Progenitor cell of endocrine pancreas (in vitro differentiated cells): ENCODE measurements around the gene OSM. TPM values are rescaled to one million over a fixed set of nuclear protein-coding genes. Genes with fewer than 3 reads are reported as not detected.

ENCODE experiments used
- DNase-seq: peaks from one replicate; pipeline ENCODE4 v3.0.0; 2021; ENCODE audit warnings: low spot score; ENCODE audit not compliant: unreplicated experiment
- H3K27ac Mint-ChIP-seq: 2 replicates; pipeline ENCODE4 v1.8.0; 2021; ENCODE audit warnings: mild to moderate bottlenecking, moderate library complexity, mixed read lengths
- H3K27me3 Mint-ChIP-seq: 2 replicates; pipeline ENCODE4 v1.8.0; 2021; ENCODE audit warnings: mixed read lengths
- H3K36me3 Mint-ChIP-seq: 2 replicates; pipeline ENCODE4 v1.8.0; 2022; ENCODE audit warnings: mixed read lengths; ENCODE audit not compliant: insufficient read depth
- H3K4me1 Mint-ChIP-seq: 2 replicates; pipeline ENCODE4 v1.8.0; 2021; ENCODE audit warnings: low read depth, mixed read lengths
- H3K4me3 Mint-ChIP-seq: 2 replicates; pipeline ENCODE4 v1.8.0; 2021; ENCODE audit warnings: low read depth, mild to moderate bottlenecking, moderate library complexity, mixed read lengths
- H3K9me3 Mint-ChIP-seq: 2 replicates; pipeline ENCODE4 v1.8.0; 2021; ENCODE audit warnings: low read depth, mixed read lengths
- CTCF ChIP-seq: fragments of 200-600 bp; sonication (generic); IDR thresholded peaks from one replicate; pipeline ENCODE4 v1.5.0; 2021; ENCODE audit warnings: antibody characterized with exemption, mild to moderate bottlenecking; ENCODE audit not compliant: unreplicated experiment
- total RNA-seq: library from RNA; stranded (reverse); gene quantifications from 2 replicates; pipeline ENCODE4 v1.2.1, GENCODE V29; 2021

Gene OSM
- total RNA-seq, 1 donor from 2014 or later, result not detected

- Mint-ChIP-seq H3K9me3 (no peaks in the 10 kb centered on the region), H3K27me3 (peaks cover 5% of the 10 kb centered on the region), H3K4me1 (peaks cover 3% of the 10 kb centered on the region), H3K27ac (no peak overlapping the region), H3K4me3 (no peak overlapping the region), H3K36me3 (no peaks in the 10 kb centered on the region)
- no peak for DNase-seq
- no peak for TF ChIP-seq CTCF
Measured at GRCh38 chr22:30283342-30283741, 16.7 kb upstream of the OSM start.

- no peak for TF ChIP-seq CTCF
- DNase-seq, result no peak
- Mint-ChIP-seq H3K27me3 (peaks cover 6% of the 10 kb centered on the region), H3K4me3 (no peak overlapping the region), H3K4me1 (peaks cover 2% of the 10 kb centered on the region), H3K36me3 (no peaks in the 10 kb centered on the region), H3K27ac (no peak overlapping the region), H3K9me3 (no peaks in the 10 kb centered on the region)
Measured at GRCh38 chr22:30282616-30283046, 16.0 kb upstream of the OSM start.

GRCh38 chr22:30280505-30280904 lies 13.9 kb upstream of the OSM start:
- no peak overlapping the region for H3K27ac Mint-ChIP-seq
- H3K4me1 Mint-ChIP-seq, result peaks cover 2% of the 10 kb centered on the region
- H3K36me3 Mint-ChIP-seq, result no peaks in the 10 kb centered on the region
- no peak overlapping the region for H3K4me3 Mint-ChIP-seq
- DNase-seq, result no peak
- no peak for TF ChIP-seq CTCF
- no peaks in the 10 kb centered on the region for H3K9me3 Mint-ChIP-seq
- peaks cover 11% of the 10 kb centered on the region for H3K27me3 Mint-ChIP-seq

- no peak for TF ChIP-seq CTCF
- H3K4me3 Mint-ChIP-seq, result no peak overlapping the region
- no peaks in the 10 kb centered on the region for H3K36me3 Mint-ChIP-seq
- no peak for DNase-seq
- no peak overlapping the region for H3K27ac Mint-ChIP-seq
- peaks cover 13% of the 10 kb centered on the region for H3K27me3 Mint-ChIP-seq
- no peaks in the 10 kb centered on the region for H3K9me3 Mint-ChIP-seq
- peaks cover 2% of the 10 kb centered on the region for H3K4me1 Mint-ChIP-seq
Measured at GRCh38 chr22:30279932-30280331, 13.3 kb upstream of the OSM start.

- H3K4me1 Mint-ChIP-seq, result peaks cover 2% of the 10 kb centered on the region
- H3K9me3 Mint-ChIP-seq, result no peaks in the 10 kb centered on the region
- no peak for TF ChIP-seq CTCF
- DNase-seq, result no peak
- no peak overlapping the region for H3K27ac Mint-ChIP-seq
- H3K27me3 Mint-ChIP-seq, result peaks cover 16% of the 10 kb centered on the region
- H3K4me3 Mint-ChIP-seq, result no peak overlapping the region
- no peaks in the 10 kb centered on the region for H3K36me3 Mint-ChIP-seq
Measured at GRCh38 chr22:30279046-30279788, 12.6 kb upstream of the OSM start.
